SK-N-SH treated with all-trans-retinoic acid at 6 μM for 48 hours (cell line): ENCODE results near the gene ALOX5.

ENCODE experiments used
- ISL1 ChIP-seq: fragments of 250-450 bp; sonication (Bioruptor Pico); IDR thresholded peaks from 2 replicates; pipeline ENCODE4 v2.1.2; 2022; ENCODE audit warnings: mild to moderate bottlenecking, moderate library complexity
- ZC3H10 ChIP-seq: fragments of 250-450 bp; sonication (Bioruptor Pico); IDR thresholded peaks from 2 replicates; pipeline ENCODE4 v1.5.1; 2021; ENCODE audit warnings: mild to moderate bottlenecking, moderate library complexity
- ZFP3 ChIP-seq: fragments of 250-450 bp; sonication (Bioruptor Pico); IDR thresholded peaks from 2 replicates; pipeline ENCODE4 v1.5.0; 2020; ENCODE audit warnings: mild to moderate bottlenecking, moderate library complexity
- TF ChIP-seq, protein P1 (sequence below): fragments of 250-450 bp; sonication (Bioruptor Pico); IDR thresholded peaks from 2 replicates; pipeline ENCODE4 v1.5.1; 2021; ENCODE audit warnings: mild to moderate bottlenecking, moderate library complexity

DNA sequence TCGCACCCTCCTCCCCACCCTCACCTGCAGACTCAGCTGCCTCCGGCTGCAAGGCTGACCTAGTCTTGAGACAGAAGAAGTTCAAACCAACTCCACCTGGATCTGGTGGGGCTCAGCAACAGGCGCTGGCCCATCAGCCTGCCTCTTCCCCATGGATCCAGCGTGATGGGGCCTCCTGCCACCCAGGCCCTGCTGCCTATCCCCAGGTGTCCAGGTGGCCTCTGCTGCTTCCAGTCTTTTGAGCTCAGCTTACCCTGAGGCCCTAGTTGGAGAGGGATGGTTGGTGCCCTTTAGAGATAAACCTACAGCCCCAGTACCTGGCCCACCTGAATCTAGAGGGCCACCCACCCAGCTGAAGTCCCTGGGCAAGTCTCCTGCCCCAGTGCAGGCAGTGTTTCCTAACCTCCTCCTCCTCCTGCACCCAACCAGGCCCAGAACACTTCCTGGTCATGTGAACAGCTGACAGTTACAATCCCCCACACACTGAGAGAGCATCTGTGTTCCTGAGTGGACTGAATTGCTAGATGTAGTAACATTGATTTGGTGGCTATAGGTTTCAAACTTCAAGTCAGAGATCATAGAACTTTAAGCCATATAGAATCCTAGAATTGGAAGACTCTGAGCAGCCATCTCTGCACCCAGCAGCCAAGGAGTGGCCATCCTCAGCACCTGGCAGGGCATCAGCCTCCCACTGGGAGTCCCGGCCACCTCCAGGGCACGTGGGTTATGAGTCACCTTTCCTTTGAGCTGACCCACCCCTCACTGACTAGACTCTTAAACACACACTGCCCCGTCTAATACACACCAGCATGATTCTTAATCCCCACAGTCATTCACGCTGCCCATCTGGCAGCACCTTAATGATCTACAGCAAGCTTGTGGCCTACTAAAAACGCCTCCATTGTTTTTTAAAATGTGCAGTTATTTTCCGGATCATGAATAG is 51.9 kb downstream of the ALOX5 start:
- TF ChIP-seq, protein P1, sequence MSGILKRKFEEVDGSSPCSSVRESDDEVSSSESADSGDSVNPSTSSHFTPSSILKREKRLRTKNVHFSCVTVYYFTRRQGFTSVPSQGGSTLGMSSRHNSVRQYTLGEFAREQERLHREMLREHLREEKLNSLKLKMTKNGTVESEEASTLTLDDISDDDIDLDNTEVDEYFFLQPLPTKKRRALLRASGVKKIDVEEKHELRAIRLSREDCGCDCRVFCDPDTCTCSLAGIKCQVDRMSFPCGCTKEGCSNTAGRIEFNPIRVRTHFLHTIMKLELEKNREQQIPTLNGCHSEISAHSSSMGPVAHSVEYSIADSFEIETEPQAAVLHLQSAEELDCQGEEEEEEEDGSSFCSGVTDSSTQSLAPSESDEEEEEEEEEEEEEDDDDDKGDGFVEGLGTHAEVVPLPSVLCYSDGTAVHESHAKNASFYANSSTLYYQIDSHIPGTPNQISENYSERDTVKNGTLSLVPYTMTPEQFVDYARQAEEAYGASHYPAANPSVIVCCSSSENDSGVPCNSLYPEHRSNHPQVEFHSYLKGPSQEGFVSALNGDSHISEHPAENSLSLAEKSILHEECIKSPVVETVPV (CRISPR knock-in tag): no peak
- TF ChIP-seq ZFP3 (no peak), ZC3H10 (no peak), ISL1 (no peak)
